ENCODE measurements around the gene TPST2.

Gene TPST2

DNA sequence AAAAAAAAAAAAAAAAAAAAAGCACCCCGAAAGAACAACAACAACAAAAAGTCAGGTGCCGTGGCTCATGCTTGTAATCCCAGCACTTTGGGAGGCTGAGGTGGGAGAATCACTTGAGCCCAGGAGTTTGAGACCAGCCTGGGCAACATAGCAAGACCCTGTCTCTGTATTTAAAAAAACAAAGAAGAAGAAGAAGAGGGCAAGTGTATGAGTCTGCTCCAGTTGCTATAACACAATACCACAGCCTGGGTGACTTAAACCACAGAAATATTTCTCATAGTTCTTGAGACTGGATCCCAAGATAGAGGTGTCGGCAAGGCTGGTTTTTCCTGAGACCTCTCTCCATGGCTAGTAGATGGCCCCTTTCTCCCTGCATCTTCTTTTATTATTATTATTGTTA, 44.3 kb upstream of the TPST2 start:
- Histone ChIP-seq H3K4me3 (ENCODE audit: low read depth in 1 of 2, low read length in 2 of 2) (no peak overlapping the region), H3K27ac (ENCODE audit: low read length) (no peak overlapping the region), H3K27me3 (ENCODE audit: insufficient read depth, low read length, poor library complexity) (no peaks in the 10 kb centered on the region), H2AFZ (ENCODE audit: low read depth, low read length) (no peak overlapping the region), H3K79me2 (ENCODE audit: insufficient read depth, low read length) (no peaks in the 10 kb centered on the region), H4K20me1 (ENCODE audit: insufficient read depth, low read length) (no peaks in the 10 kb centered on the region), H3K36me3 (ENCODE audit: insufficient read depth, low read length) (no peaks in the 10 kb centered on the region), H3K9ac (ENCODE audit: low read depth, low read length) (no peak overlapping the region), H3K4me1 (ENCODE audit: insufficient read depth, low read length) (no peaks in the 10 kb centered on the region), H3K4me2 (ENCODE audit: insufficient read depth, low read length) (no peak overlapping the region), H3K9me3 (ENCODE audit: insufficient read depth, low read length, severe bottlenecking) (no peaks in the 10 kb centered on the region)
- TF ChIP-seq, protein P1, sequence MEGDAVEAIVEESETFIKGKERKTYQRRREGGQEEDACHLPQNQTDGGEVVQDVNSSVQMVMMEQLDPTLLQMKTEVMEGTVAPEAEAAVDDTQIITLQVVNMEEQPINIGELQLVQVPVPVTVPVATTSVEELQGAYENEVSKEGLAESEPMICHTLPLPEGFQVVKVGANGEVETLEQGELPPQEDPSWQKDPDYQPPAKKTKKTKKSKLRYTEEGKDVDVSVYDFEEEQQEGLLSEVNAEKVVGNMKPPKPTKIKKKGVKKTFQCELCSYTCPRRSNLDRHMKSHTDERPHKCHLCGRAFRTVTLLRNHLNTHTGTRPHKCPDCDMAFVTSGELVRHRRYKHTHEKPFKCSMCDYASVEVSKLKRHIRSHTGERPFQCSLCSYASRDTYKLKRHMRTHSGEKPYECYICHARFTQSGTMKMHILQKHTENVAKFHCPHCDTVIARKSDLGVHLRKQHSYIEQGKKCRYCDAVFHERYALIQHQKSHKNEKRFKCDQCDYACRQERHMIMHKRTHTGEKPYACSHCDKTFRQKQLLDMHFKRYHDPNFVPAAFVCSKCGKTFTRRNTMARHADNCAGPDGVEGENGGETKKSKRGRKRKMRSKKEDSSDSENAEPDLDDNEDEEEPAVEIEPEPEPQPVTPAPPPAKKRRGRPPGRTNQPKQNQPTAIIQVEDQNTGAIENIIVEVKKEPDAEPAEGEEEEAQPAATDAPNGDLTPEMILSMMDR (IDR thresholded peaks at IDR 0.05; ENCODE audit: borderline replicate concordance, extremely low read depth, low read length, poor library complexity, severe bottlenecking) = no peak
- no peak for TF ChIP-seq EZH2 (IDR thresholded peaks at IDR 0.05; ENCODE audit: borderline replicate concordance, low read depth, low read length, severe bottlenecking)
- ATAC-seq (ENCODE audit: insufficient read depth, low read depth) (no peak), DNase-seq (no peak)

DNA sequence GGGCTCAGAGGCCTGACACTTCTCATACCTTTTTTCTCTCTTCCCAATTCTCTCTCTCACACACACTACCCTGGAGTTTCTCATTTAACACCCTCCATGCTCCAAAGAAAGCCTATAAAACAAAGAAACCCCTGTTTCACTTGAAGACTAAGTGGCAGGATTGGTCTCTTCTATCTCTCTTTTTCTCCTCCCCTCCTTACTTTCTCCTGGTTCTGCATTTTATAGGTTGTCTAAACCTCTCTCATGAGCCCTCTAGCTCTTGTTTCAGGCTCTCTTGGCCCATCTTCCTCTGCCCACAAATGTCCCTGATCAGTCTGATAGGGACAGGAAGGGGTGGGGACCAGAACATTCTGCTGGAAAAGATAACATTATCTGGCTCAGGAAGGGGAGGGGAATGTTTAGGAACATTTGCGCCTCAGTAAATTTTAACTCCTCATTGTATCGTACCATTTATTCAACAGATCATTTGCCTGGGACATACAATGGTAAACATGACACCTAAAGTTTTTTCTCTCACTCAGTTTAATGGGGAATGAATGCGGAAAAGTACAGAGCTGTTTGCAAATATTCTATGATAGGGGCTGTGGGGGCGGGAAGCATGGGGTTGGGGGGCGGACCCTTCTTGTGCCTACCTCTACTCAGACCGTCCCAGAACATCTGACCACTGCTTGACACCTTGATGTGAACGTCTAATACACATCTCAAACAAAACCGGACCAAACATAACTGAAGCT, 42.7 kb upstream of the TPST2 start:
- H2AFZ ChIP-seq (ENCODE audit: low read depth, low read length) = peak overlapping the region; percentile 8; the same call in 1 of the 2 replicates
- no peak for DNase-seq
- H3K27ac ChIP-seq (ENCODE audit: low read length) = no peak overlapping the region
- H4K20me1 ChIP-seq (ENCODE audit: insufficient read depth, low read length) = no peaks in the 10 kb centered on the region
- H3K79me2 ChIP-seq (ENCODE audit: insufficient read depth, low read length) = no peaks in the 10 kb centered on the region
- H3K36me3 ChIP-seq (ENCODE audit: insufficient read depth, low read length) = no peaks in the 10 kb centered on the region
- TF ChIP-seq, protein P1 (IDR thresholded peaks at IDR 0.05; ENCODE audit: borderline replicate concordance, extremely low read depth, low read length, poor library complexity, severe bottlenecking) = no peak
- no peak for TF ChIP-seq EZH2 (IDR thresholded peaks at IDR 0.05; ENCODE audit: borderline replicate concordance, low read depth, low read length, severe bottlenecking)
- ATAC-seq (ENCODE audit: insufficient read depth, low read depth) = no peak
- no peak overlapping the region for H3K4me2 ChIP-seq (ENCODE audit: insufficient read depth, low read length)
- H3K4me1 ChIP-seq (ENCODE audit: insufficient read depth, low read length) = peaks cover 5% of the 10 kb centered on the region
- no peak overlapping the region for H3K4me3 ChIP-seq (ENCODE audit: low read depth in 1 of 2, low read length in 2 of 2)
- H3K9me3 ChIP-seq (ENCODE audit: insufficient read depth, low read length, severe bottlenecking) = no peaks in the 10 kb centered on the region
- H3K9ac ChIP-seq (ENCODE audit: low read depth, low read length) = no peak overlapping the region
- no peaks in the 10 kb centered on the region for H3K27me3 ChIP-seq (ENCODE audit: insufficient read depth, low read length, poor library complexity)

DNA sequence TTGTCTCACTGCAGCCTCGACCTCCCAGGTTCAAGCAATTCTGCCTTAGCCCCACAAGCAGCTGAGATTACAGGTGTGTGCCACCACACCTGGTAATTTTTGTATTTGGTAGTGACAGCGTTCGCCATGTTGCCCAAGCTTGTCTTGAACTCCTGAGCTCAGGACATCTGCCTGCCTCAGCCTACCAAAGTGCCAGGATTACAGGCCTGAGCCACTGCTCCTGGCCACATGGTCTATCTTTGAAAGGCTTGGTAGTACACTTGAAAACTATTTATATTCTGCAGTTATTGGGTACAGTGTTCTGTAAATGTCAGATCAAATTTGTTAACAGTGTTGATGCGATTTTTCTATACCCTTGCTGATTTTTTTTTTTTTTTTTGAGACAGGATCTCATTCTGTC, 41.4 kb upstream of the TPST2 start:
- Histone ChIP-seq H3K79me2 (ENCODE audit: insufficient read depth, low read length) (no peaks in the 10 kb centered on the region), H3K27ac (ENCODE audit: low read length) (no peak overlapping the region), H3K4me2 (ENCODE audit: insufficient read depth, low read length) (no peak overlapping the region), H3K27me3 (ENCODE audit: insufficient read depth, low read length, poor library complexity) (no peaks in the 10 kb centered on the region), H2AFZ (ENCODE audit: low read depth, low read length) (no peak overlapping the region), H3K4me3 (ENCODE audit: low read depth in 1 of 2, low read length in 2 of 2) (no peak overlapping the region), H3K4me1 (ENCODE audit: insufficient read depth, low read length) (peaks cover 12% of the 10 kb centered on the region), H3K36me3 (ENCODE audit: insufficient read depth, low read length) (no peaks in the 10 kb centered on the region), H3K9me3 (ENCODE audit: insufficient read depth, low read length, severe bottlenecking) (no peaks in the 10 kb centered on the region), H4K20me1 (ENCODE audit: insufficient read depth, low read length) (no peaks in the 10 kb centered on the region), H3K9ac (ENCODE audit: low read depth, low read length) (no peak overlapping the region)
- TF ChIP-seq EZH2 (IDR thresholded peaks at IDR 0.05; ENCODE audit: borderline replicate concordance, low read depth, low read length, severe bottlenecking) = no peak
- TF ChIP-seq, protein P1 (IDR thresholded peaks at IDR 0.05; ENCODE audit: borderline replicate concordance, extremely low read depth, low read length, poor library complexity, severe bottlenecking) = no peak
- DNase-seq (no peak), ATAC-seq (ENCODE audit: insufficient read depth, low read depth) (no peak)
